A673 (cell line): ENCODE data around the gene NBAS. TPM values are rescaled to one million over a fixed set of nuclear protein-coding genes. Genes with fewer than 3 reads are reported as not detected.

ENCODE experiments used
- BruUV-seq: library from RNA; stranded (reverse); fragments of 400-500 nt; replicated peaks from 2 replicates; lab custom pipeline; 2021; lab: Mats Ljungman, UMichigan
- CTCF ChIA-PET: fragments of 300-600 bp; sonication (Branson Sonifier 250); formaldehyde crosslinking; loops from one replicate; lab custom pipeline; 2022; ENCODE audit warnings: antibody characterized with exemption; lab: Charles Lee
- POLR2A ChIA-PET: fragments of 300-600 bp; sonication (Branson Sonifier 250); formaldehyde crosslinking; loops from one replicate; lab custom pipeline; 2022; ENCODE audit warnings: antibody characterized with exemption; ENCODE audit not compliant: low non-redundant PET; lab: Charles Lee
- DNase-seq: peaks from one replicate; pipeline ENCODE4 v3.0.0-alpha.2; 2015; ENCODE audit warnings: low spot score
- H3K27ac ChIP-seq: fragments of 200-600 bp; sonication (generic); 2 replicates; pipeline ENCODE4 v1.5.1; 2016; ENCODE audit warnings: mixed run types, low read depth, mild to moderate bottlenecking, mixed read lengths, antibody characterized with exemption, low read length; ENCODE audit not compliant: poor library complexity, severe bottlenecking
- H3K27me3 ChIP-seq: fragments of 200-600 bp; sonication (generic); replicated peaks from 2 replicates; pipeline ENCODE4 v1.6.1; 2017; ENCODE audit warnings: mixed run types, low read depth, mild to moderate bottlenecking, mixed read lengths, antibody characterized with exemption, low read length; ENCODE audit not compliant: insufficient read depth, poor library complexity
- H3K36me3 ChIP-seq: fragments of 200-600 bp; sonication (generic); 2 replicates; pipeline ENCODE4 v1.6.1; 2016; ENCODE audit warnings: mixed run types, mild to moderate bottlenecking, mixed read lengths, antibody characterized with exemption, low read length; ENCODE audit not compliant: insufficient read depth, poor library complexity, severe bottlenecking
- H3K4me1 ChIP-seq: fragments of 200-600 bp; sonication (generic); 2 replicates; pipeline ENCODE4 v1.6.1; 2017; ENCODE audit warnings: mixed run types, mild to moderate bottlenecking, mixed read lengths, antibody characterized with exemption, low read length; ENCODE audit not compliant: insufficient read depth, poor library complexity, severe bottlenecking
- H3K4me3 ChIP-seq: fragments of 200-600 bp; sonication (generic); 2 replicates; pipeline ENCODE4 v1.5.1; 2016; ENCODE audit warnings: low read depth, mixed run types, mild to moderate bottlenecking, mixed read lengths, low read length; ENCODE audit not compliant: poor library complexity, severe bottlenecking
- H3K9me3 ChIP-seq: fragments of 200-600 bp; sonication (generic); 2 replicates; pipeline ENCODE4 v1.6.1; 2016; ENCODE audit warnings: mixed run types, low read depth, mild to moderate bottlenecking, mixed read lengths, antibody characterized with exemption, low read length; ENCODE audit not compliant: poor library complexity, severe bottlenecking
- EZH2 ChIP-seq: fragments of 200-600 bp; sonication (generic); IDR thresholded peaks from 2 replicates; pipeline ENCODE4 v1.6.1; 2017; ENCODE audit warnings: borderline replicate concordance, low read depth, mild to moderate bottlenecking, mixed read lengths, antibody characterized with exemption, low read length; ENCODE audit not compliant: poor library complexity, severe bottlenecking
- intact Hi-C: fragments of 100-400 bp; cut with micrococcal nuclease; formaldehyde crosslinking; loops from one replicate; pipeline ENCODE4 v1.10.0; 2022; ENCODE audit not compliant: unreplicated experiment
- total RNA-seq: library from RNA; stranded (reverse); gene quantifications from 2 replicates; pipeline ENCODE4 v1.2.3, GENCODE V29; 2021
- TF ChIP-seq, protein P1 (sequence below): fragments of 300-800, 200-600 bp; sonication (generic); conservative IDR thresholded peaks from 2 replicates; pipeline ENCODE4 v1.5.1; 2017; ENCODE audit warnings: low read depth, mild to moderate bottlenecking, antibody characterized with exemption, low read length, moderate library complexity, mixed read lengths

Gene NBAS
- total RNA-seq, 1 experiment from 2014 or later, result 38.7 TPM

- TF ChIP-seq, protein P1, sequence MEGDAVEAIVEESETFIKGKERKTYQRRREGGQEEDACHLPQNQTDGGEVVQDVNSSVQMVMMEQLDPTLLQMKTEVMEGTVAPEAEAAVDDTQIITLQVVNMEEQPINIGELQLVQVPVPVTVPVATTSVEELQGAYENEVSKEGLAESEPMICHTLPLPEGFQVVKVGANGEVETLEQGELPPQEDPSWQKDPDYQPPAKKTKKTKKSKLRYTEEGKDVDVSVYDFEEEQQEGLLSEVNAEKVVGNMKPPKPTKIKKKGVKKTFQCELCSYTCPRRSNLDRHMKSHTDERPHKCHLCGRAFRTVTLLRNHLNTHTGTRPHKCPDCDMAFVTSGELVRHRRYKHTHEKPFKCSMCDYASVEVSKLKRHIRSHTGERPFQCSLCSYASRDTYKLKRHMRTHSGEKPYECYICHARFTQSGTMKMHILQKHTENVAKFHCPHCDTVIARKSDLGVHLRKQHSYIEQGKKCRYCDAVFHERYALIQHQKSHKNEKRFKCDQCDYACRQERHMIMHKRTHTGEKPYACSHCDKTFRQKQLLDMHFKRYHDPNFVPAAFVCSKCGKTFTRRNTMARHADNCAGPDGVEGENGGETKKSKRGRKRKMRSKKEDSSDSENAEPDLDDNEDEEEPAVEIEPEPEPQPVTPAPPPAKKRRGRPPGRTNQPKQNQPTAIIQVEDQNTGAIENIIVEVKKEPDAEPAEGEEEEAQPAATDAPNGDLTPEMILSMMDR, result no peak
- no peak for TF ChIP-seq EZH2
- intact Hi-C loops, result loop anchor here (5.0 kb wide), 1 partner anchor 1267 kb away; no protein-coding TSS in a partner anchor
- CTCF ChIA-PET, result no interaction called here
- Histone ChIP-seq H3K9me3 (no peaks in the 10 kb centered on the region), H3K27ac (no peak overlapping the region), H3K4me3 (no peak overlapping the region), H3K4me1 (no peaks in the 10 kb centered on the region), H3K27me3 (no peaks in the 10 kb centered on the region), H3K36me3 (no peaks in the 10 kb centered on the region)
- POLR2A ChIA-PET, result no interaction called here
- DNase-seq, result no peak
- BruUV-seq, result no TSS peak
Observed at GRCh38 chr2:15568874-15569273, 7.7 kb upstream of the NBAS start.

- Histone ChIP-seq H3K4me3 (no peak overlapping the region), H3K27me3 (no peaks in the 10 kb centered on the region), H3K9me3 (no peaks in the 10 kb centered on the region), H3K36me3 (no peaks in the 10 kb centered on the region), H3K27ac (no peak overlapping the region), H3K4me1 (no peaks in the 10 kb centered on the region)
- POLR2A ChIA-PET, result interaction anchor here (0.6 kb wide), 1 partner anchor 181 kb away, joined by 7 read pairs; no protein-coding TSS in a partner anchor
- intact Hi-C loops, result loop anchor here (5.0 kb wide), 1 partner anchor 1265 kb away; no protein-coding TSS in a partner anchor
- CTCF ChIA-PET, result no interaction called here
- TF ChIP-seq, protein P1, result no peak
- TF ChIP-seq EZH2, result no peak
- BruUV-seq, result no TSS peak
- DNase-seq, result no peak
Observed at GRCh38 chr2:15566912-15567311, 5.8 kb upstream of the NBAS start.

DNA sequence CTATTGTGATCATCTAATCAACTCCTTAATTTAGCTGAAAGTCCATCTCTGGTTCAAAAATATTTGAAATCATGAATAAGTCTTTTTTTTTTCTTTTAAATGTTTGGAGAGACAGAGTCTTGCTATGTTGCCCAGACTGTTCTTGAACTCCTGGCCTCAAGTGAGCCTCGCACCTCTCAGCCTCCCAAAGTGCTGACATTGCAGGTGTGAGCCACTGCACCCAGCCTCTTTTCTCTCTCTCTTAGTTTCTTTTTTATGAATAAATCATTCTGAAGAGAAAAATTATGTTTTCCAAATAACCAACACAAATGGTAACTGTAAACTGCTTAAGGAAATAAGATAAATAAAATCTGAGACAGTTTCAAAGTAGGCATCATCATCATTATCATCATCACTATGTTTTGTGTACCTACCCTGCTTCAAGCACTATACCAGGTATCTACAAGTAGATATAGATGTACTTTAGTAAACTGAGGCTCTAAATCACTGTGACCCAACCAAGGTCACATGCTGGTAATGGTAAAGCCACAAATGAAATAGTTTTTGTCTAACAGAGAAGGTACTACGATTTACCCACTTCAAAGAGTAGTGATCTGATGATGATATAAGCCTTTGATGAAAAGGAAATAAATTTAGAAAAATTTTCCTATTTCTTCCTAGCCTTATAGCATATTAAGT lies 5.0 kb upstream of the NBAS start:
- no peaks in the 10 kb centered on the region for H3K27me3 ChIP-seq
- intact Hi-C loops, result loop anchor here (5.0 kb wide), 1 partner anchor 1264 kb away; no protein-coding TSS in a partner anchor
- H3K4me1 ChIP-seq, result peaks cover 5% of the 10 kb centered on the region
- no peak overlapping the region for H3K27ac ChIP-seq
- H3K9me3 ChIP-seq, result no peaks in the 10 kb centered on the region
- ChIA-PET CTCF (no interaction called here), POLR2A (interaction anchor here (0.6 kb wide), 1 partner anchor 182 kb away, joined by 7 read pairs; no protein-coding TSS in a partner anchor)
- no peak overlapping the region for H3K4me3 ChIP-seq
- H3K36me3 ChIP-seq, result no peaks in the 10 kb centered on the region
- no peak for TF ChIP-seq EZH2
- TF ChIP-seq, protein P1, result no peak
- BruUV-seq, result no TSS peak
- no peak for DNase-seq
